ENCODE data around the gene CCDC47. TPM values are rescaled to one million over a fixed set of nuclear protein-coding genes. Genes with fewer than 3 reads are reported as not detected.
A peak's percentile ranks its signal among the peaks of the same experiment; 100 is the strongest.

CCDC47 gene
- total and polyA plus RNA-seq, 2 experiments from 2014 or later = 38.5 to 61.9 TPM

DNA sequence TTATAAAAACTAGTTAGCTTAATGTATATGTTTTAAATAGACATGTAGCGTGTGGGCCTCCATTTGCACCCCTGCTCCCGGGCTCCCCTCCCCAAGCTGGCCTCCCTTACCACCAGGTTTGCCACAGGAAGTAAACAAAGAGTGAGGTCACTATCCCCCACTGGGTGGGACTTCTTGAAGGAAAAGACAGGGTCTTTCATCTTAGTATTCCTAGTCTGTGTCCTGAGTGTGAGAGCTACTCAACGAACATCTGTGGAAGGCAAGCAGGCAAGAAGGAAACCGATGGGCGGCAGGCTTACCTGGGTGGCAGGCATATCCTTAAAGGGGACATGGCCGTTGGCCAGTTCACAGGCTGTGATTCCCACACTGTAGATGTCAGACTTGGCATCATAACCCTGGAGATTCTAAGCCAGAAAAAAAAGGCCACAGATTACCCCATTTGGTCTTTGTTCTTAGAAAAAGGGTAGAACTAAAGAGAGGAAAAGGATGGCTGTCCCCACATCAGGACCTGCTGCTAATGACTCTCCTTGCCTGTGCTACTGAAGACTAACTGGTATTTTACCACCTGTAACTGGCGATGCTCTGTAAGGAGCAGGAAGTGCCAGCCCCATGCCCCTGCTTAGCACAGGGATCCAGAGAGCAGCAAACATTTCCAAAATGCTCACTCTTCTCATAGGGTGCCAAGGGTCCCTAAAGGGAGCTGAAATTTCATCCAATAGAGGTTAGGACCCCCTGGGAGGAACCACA, 66.9 kb downstream of the CCDC47 start:
- Histone ChIP-seq H3K4me3 (no peak overlapping the region), H3F3A (replicated peaks; ENCODE audit: low read depth) (no peaks in the 10 kb centered on the region), H3K27ac (ENCODE audit: low read depth) (0 out of 2 replicates have a peak overlapping the region, but pooled peaks have one; percentile 45), H2AFZ (no peak overlapping the region), H4K20me1 (replicated peaks; ENCODE audit: insufficient read depth) (no peaks in the 10 kb centered on the region; the same call in none of the 2 replicates), H3K79me2 (replicated peaks; ENCODE audit: insufficient read depth) (peaks cover 3% of the 10 kb centered on the region; the same call in 1 of the 2 replicates), H3K4me1 (ENCODE audit: insufficient read depth) (peaks cover 11% of the 10 kb centered on the region), H3K4me2 (no peak overlapping the region), H3K27me3 (ENCODE audit: insufficient read depth) (no peaks in the 10 kb centered on the region), H3K9me2 (ENCODE audit: insufficient read depth) (no peaks in the 10 kb centered on the region), H3K36me3 (ENCODE audit: insufficient read depth) (no peaks in the 10 kb centered on the region; the same call in 1 of the 2 replicates)
- ATAC-seq = no peak
- Mint-ChIP-seq H3K4me3 (no peak overlapping the region), H3K4me1 (peaks cover 23% of the 10 kb centered on the region), H3K9me3 (no peaks in the 10 kb centered on the region), H3K36me3 (ENCODE audit: low read depth) (peaks cover 48% of the 10 kb centered on the region), H3K27me3 (ENCODE audit: insufficient read depth, low read depth, poor library complexity) (peaks cover 14% of the 10 kb centered on the region), H3K27ac (no peak overlapping the region; the same call in 1 of the 2 replicates)
- DNase-seq (ENCODE audit: low spot score) = no peak
- TF ChIP-seq, protein P1, sequence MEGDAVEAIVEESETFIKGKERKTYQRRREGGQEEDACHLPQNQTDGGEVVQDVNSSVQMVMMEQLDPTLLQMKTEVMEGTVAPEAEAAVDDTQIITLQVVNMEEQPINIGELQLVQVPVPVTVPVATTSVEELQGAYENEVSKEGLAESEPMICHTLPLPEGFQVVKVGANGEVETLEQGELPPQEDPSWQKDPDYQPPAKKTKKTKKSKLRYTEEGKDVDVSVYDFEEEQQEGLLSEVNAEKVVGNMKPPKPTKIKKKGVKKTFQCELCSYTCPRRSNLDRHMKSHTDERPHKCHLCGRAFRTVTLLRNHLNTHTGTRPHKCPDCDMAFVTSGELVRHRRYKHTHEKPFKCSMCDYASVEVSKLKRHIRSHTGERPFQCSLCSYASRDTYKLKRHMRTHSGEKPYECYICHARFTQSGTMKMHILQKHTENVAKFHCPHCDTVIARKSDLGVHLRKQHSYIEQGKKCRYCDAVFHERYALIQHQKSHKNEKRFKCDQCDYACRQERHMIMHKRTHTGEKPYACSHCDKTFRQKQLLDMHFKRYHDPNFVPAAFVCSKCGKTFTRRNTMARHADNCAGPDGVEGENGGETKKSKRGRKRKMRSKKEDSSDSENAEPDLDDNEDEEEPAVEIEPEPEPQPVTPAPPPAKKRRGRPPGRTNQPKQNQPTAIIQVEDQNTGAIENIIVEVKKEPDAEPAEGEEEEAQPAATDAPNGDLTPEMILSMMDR (conservative IDR thresholded peaks at IDR 0.05; ENCODE audit: low read depth in 2 of 2) = no peak
- TF ChIP-seq, protein P2, sequence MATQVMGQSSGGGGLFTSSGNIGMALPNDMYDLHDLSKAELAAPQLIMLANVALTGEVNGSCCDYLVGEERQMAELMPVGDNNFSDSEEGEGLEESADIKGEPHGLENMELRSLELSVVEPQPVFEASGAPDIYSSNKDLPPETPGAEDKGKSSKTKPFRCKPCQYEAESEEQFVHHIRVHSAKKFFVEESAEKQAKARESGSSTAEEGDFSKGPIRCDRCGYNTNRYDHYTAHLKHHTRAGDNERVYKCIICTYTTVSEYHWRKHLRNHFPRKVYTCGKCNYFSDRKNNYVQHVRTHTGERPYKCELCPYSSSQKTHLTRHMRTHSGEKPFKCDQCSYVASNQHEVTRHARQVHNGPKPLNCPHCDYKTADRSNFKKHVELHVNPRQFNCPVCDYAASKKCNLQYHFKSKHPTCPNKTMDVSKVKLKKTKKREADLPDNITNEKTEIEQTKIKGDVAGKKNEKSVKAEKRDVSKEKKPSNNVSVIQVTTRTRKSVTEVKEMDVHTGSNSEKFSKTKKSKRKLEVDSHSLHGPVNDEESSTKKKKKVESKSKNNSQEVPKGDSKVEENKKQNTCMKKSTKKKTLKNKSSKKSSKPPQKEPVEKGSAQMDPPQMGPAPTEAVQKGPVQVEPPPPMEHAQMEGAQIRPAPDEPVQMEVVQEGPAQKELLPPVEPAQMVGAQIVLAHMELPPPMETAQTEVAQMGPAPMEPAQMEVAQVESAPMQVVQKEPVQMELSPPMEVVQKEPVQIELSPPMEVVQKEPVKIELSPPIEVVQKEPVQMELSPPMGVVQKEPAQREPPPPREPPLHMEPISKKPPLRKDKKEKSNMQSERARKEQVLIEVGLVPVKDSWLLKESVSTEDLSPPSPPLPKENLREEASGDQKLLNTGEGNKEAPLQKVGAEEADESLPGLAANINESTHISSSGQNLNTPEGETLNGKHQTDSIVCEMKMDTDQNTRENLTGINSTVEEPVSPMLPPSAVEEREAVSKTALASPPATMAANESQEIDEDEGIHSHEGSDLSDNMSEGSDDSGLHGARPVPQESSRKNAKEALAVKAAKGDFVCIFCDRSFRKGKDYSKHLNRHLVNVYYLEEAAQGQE (IDR thresholded peaks at IDR 0.05; ENCODE audit: unreplicated experiment) = no peak

DNA sequence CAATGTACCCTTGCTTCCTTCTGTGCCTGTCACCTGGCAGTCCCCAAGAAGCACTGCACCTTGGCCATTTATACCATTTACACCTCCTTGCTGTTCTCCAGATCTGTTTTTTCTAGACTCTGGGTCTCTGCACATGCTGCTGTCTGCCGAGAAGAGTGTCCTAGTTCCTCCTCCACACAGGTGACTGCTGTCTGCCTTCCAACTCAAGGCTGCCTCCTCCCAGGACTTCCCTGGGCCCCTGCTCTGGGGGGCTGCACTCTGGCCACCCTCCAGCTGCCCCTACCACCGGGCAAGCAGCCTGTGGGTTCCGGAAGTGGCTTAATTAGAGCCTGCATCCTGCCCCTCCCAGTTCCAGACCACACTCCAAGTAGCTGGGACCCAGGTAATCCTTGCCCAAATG, 67.7 kb downstream of the CCDC47 start:
- no peak overlapping the region for H3K4me3 Mint-ChIP-seq
- no peak overlapping the region for H3K27ac ChIP-seq (ENCODE audit: low read depth)
- no peak overlapping the region for H2AFZ ChIP-seq
- peaks cover 15% of the 10 kb centered on the region for H3K4me1 ChIP-seq (ENCODE audit: insufficient read depth)
- no peak overlapping the region for H3K4me3 ChIP-seq
- no peak overlapping the region for H3K27ac Mint-ChIP-seq
- H4K20me1 ChIP-seq (replicated peaks; ENCODE audit: insufficient read depth) = no peaks in the 10 kb centered on the region; the same call in 1 of the 2 replicates
- H3K9me2 ChIP-seq (ENCODE audit: insufficient read depth) = no peaks in the 10 kb centered on the region
- no peaks in the 10 kb centered on the region for H3K9me3 Mint-ChIP-seq
- H3K36me3 ChIP-seq (ENCODE audit: insufficient read depth) = no peaks in the 10 kb centered on the region; the same call in 1 of the 2 replicates
- ATAC-seq = no peak
- H3K4me1 Mint-ChIP-seq = peaks cover 28% of the 10 kb centered on the region
- H3K4me2 ChIP-seq = no peak overlapping the region
- no peaks in the 10 kb centered on the region for H3F3A ChIP-seq (replicated peaks; ENCODE audit: low read depth)
- H3K27me3 ChIP-seq (ENCODE audit: insufficient read depth) = no peaks in the 10 kb centered on the region; the same call in 1 of the 2 replicates
- peaks cover 50% of the 10 kb centered on the region for H3K36me3 Mint-ChIP-seq (ENCODE audit: low read depth)
- peaks cover 6% of the 10 kb centered on the region; the same call in 1 of the 2 replicates for H3K79me2 ChIP-seq (replicated peaks; ENCODE audit: insufficient read depth)
- no peak for DNase-seq (ENCODE audit: low spot score)
- TF ChIP-seq CREB1 (CRISPR knock-in tag; IDR thresholded peaks at IDR 0.05; ENCODE audit: low read depth) (no peak), EZH2phosphoT487 (IDR thresholded peaks at IDR 0.05; ENCODE audit: unreplicated experiment) (no peak), ZNF331 (CRISPR knock-in tag; IDR thresholded peaks at IDR 0.05; ENCODE audit: low read depth) (no peak), NANOG (IDR thresholded peaks at IDR 0.05; ENCODE audit: borderline replicate concordance) (no peak)
- TF ChIP-seq, protein P2 (IDR thresholded peaks at IDR 0.05; ENCODE audit: unreplicated experiment) = no peak
- H3K27me3 Mint-ChIP-seq (ENCODE audit: insufficient read depth, low read depth, poor library complexity) = peaks cover 19% of the 10 kb centered on the region

All from GM23338 (cell line).